ENCODE measurements around the gene RRBP1. TPM values are rescaled to one million over a fixed set of nuclear protein-coding genes. Genes with fewer than 3 reads are reported as not detected.

The RRBP1 gene
- total RNA-seq, 1 experiment from 2014 or later = 75.9 TPM

- Histone ChIP-seq H3K27me3 (replicated peaks; ENCODE audit: insufficient read depth, low read depth, low read length, poor library complexity) (no peaks in the 10 kb centered on the region), H3K36me3 (ENCODE audit: insufficient read depth, low read length, poor library complexity, severe bottlenecking) (no peaks in the 10 kb centered on the region), H3K4me3 (ENCODE audit: low read depth, low read length, poor library complexity, severe bottlenecking) (no peak overlapping the region), H3K27ac (ENCODE audit: low read depth, low read length, poor library complexity, severe bottlenecking) (peak overlapping the region; percentile 24), H3K9me3 (ENCODE audit: low read depth, low read length, poor library complexity, severe bottlenecking) (no peaks in the 10 kb centered on the region), H3K4me1 (ENCODE audit: insufficient read depth, low read length, poor library complexity, severe bottlenecking) (peaks cover 38% of the 10 kb centered on the region)
- no peak for DNase-seq (ENCODE audit: low spot score)
- CTCF ChIA-PET = no interaction called here
- POLR2A ChIA-PET (ENCODE audit: low non-redundant PET) = no interaction called here
- intact Hi-C loops (cut with micrococcal nuclease; ENCODE audit: unreplicated experiment) = no loop called here
- no TSS peak for BruUV-seq (replicated peaks)
- TF ChIP-seq EZH2 (IDR thresholded peaks at IDR 0.05; ENCODE audit: borderline replicate concordance, low read depth, low read length, poor library complexity, severe bottlenecking) (no peak), CTCF (conservative IDR thresholded peaks at IDR 0.05; ENCODE audit: low read depth, low read length) (no peak)
Observed at GRCh38 chr20:17652411-17652810, 29.6 kb downstream of the RRBP1 start.

- H3K4me1 ChIP-seq (ENCODE audit: insufficient read depth, low read length, poor library complexity, severe bottlenecking) = peaks cover 41% of the 10 kb centered on the region
- TF ChIP-seq CTCF (conservative IDR thresholded peaks at IDR 0.05; ENCODE audit: low read depth, low read length) = no peak
- no peak for TF ChIP-seq EZH2 (IDR thresholded peaks at IDR 0.05; ENCODE audit: borderline replicate concordance, low read depth, low read length, poor library complexity, severe bottlenecking)
- no peak for DNase-seq (ENCODE audit: low spot score)
- no peaks in the 10 kb centered on the region for H3K27me3 ChIP-seq (replicated peaks; ENCODE audit: insufficient read depth, low read depth, low read length, poor library complexity)
- POLR2A ChIA-PET (ENCODE audit: low non-redundant PET) = no interaction called here
- no TSS peak for BruUV-seq (replicated peaks)
- H3K36me3 ChIP-seq (ENCODE audit: insufficient read depth, low read length, poor library complexity, severe bottlenecking) = no peaks in the 10 kb centered on the region
- intact Hi-C loops (cut with micrococcal nuclease; ENCODE audit: unreplicated experiment) = no loop called here
- H3K4me3 ChIP-seq (ENCODE audit: low read depth, low read length, poor library complexity, severe bottlenecking) = no peak overlapping the region
- peak overlapping the region; percentile 24 for H3K27ac ChIP-seq (ENCODE audit: low read depth, low read length, poor library complexity, severe bottlenecking)
- CTCF ChIA-PET = no interaction called here
- H3K9me3 ChIP-seq (ENCODE audit: low read depth, low read length, poor library complexity, severe bottlenecking) = no peaks in the 10 kb centered on the region
Observed at GRCh38 chr20:17651760-17652388, 30.2 kb downstream of the RRBP1 start.

- no TSS peak for BruUV-seq (replicated peaks)
- no peaks in the 10 kb centered on the region for H3K27me3 ChIP-seq (replicated peaks; ENCODE audit: insufficient read depth, low read depth, low read length, poor library complexity)
- ChIA-PET CTCF (no interaction called here), POLR2A (ENCODE audit: low non-redundant PET) (no interaction called here)
- no peaks in the 10 kb centered on the region for H3K36me3 ChIP-seq (ENCODE audit: insufficient read depth, low read length, poor library complexity, severe bottlenecking)
- intact Hi-C loops (cut with micrococcal nuclease; ENCODE audit: unreplicated experiment) = no loop called here
- TF ChIP-seq CTCF (conservative IDR thresholded peaks at IDR 0.05; ENCODE audit: low read depth, low read length) = no peak
- TF ChIP-seq EZH2 (IDR thresholded peaks at IDR 0.05; ENCODE audit: borderline replicate concordance, low read depth, low read length, poor library complexity, severe bottlenecking) = no peak
- H3K4me3 ChIP-seq (ENCODE audit: low read depth, low read length, poor library complexity, severe bottlenecking) = no peak overlapping the region
- peaks cover 47% of the 10 kb centered on the region for H3K4me1 ChIP-seq (ENCODE audit: insufficient read depth, low read length, poor library complexity, severe bottlenecking)
- H3K9me3 ChIP-seq (ENCODE audit: low read depth, low read length, poor library complexity, severe bottlenecking) = no peaks in the 10 kb centered on the region
- DNase-seq (ENCODE audit: low spot score) = no peak
- peak overlapping the region; percentile 27 for H3K27ac ChIP-seq (ENCODE audit: low read depth, low read length, poor library complexity, severe bottlenecking)
Observed at GRCh38 chr20:17651129-17651759, 30.8 kb downstream of the RRBP1 start.
